HepG2 (cell line): Measurements from ENCODE around the gene EHD4. TPM values are rescaled to one million over a fixed set of nuclear protein-coding genes. Genes with fewer than 3 reads are reported as not detected.

Source experiments
- ATF7 ChIP-seq, 2 experiments: fragments of 450-650 bp in 1 of 2; sonication (generic) in 1 of 2; formaldehyde crosslinking in 1 of 2; IDR thresholded peaks; 2 replicates each; pipeline versions ENCODE4 v1.4.0 to v1.6.1; 2016 to 2020; ENCODE audit warnings: antibody characterized with exemption in 1 of 2, mild to moderate bottlenecking in 1 of 2, missing genetic modification reagents in 1 of 2
- BCL6 ChIP-seq: IDR thresholded peaks from 2 replicates; pipeline ENCODE4 v1.6.1; 2016; ENCODE audit warnings: missing genetic modification reagents, missing compliant biosample characterization
- DR1 ChIP-seq: sonication (generic); formaldehyde crosslinking; IDR thresholded peaks from 2 replicates; pipeline ENCODE4 v1.8.0; 2021; ENCODE audit warnings: mild to moderate bottlenecking, missing genetic modification reagents, inconsistent platforms
- HOXA3 ChIP-seq: sonication (generic); formaldehyde crosslinking; IDR thresholded peaks from 2 replicates; pipeline ENCODE4 v1.5.0; 2020; ENCODE audit warnings: missing genetic modification reagents
- KLF13 ChIP-seq: sonication (generic); formaldehyde crosslinking; IDR thresholded peaks from 2 replicates; pipeline ENCODE4 v1.4.0; 2020; ENCODE audit warnings: mild to moderate bottlenecking, missing genetic modification reagents
- KLF15 ChIP-seq: sonication (generic); formaldehyde crosslinking; IDR thresholded peaks from 2 replicates; pipeline ENCODE4 v1.8.1; 2023; ENCODE audit warnings: borderline replicate concordance, mild to moderate bottlenecking, inconsistent platforms, missing genetic modification reagents, mixed read lengths
- MAF1 ChIP-seq: sonication (generic); formaldehyde crosslinking; IDR thresholded peaks from 2 replicates; pipeline ENCODE4 v1.5.0; 2020; ENCODE audit warnings: missing genetic modification reagents, borderline replicate concordance
- MLXIP ChIP-seq: sonication (generic); formaldehyde crosslinking; IDR thresholded peaks from 2 replicates; pipeline ENCODE4 v1.9.0; 2021; ENCODE audit warnings: missing genetic modification reagents, borderline replicate concordance
- NFRKB ChIP-seq: fragments of 450-650 bp; IDR thresholded peaks from 2 replicates; pipeline ENCODE4 v1.6.1; 2017
- PHB2 ChIP-seq: fragments of 450-650 bp; IDR thresholded peaks from 2 replicates; pipeline ENCODE4 v1.6.1; 2018; ENCODE audit not compliant: partially characterized antibody
- POGK ChIP-seq: sonication (generic); formaldehyde crosslinking; conservative IDR thresholded peaks from 2 replicates; pipeline ENCODE4 v1.8.0; 2022; ENCODE audit warnings: mild to moderate bottlenecking, moderate library complexity, missing genetic modification reagents
- SP140L ChIP-seq: sonication (generic); formaldehyde crosslinking; IDR thresholded peaks from 2 replicates; pipeline ENCODE4 v1.4.0; 2020; ENCODE audit warnings: missing genetic modification reagents, borderline replicate concordance
- SYNCRIP ChIP-seq: fragments of 200-400 bp; formaldehyde crosslinking; IDR thresholded peaks from 2 replicates; pipeline ENCODE4 v1.6.1; 2018; ENCODE audit warnings: mild to moderate bottlenecking, low read depth, low read length; ENCODE audit not compliant: insufficient read depth
- TOE1 ChIP-seq: sonication (generic); formaldehyde crosslinking; IDR thresholded peaks from 2 replicates; pipeline ENCODE4 v1.4.0; 2020; ENCODE audit warnings: mild to moderate bottlenecking, missing genetic modification reagents
- ZFP36L1 ChIP-seq: sonication (generic); formaldehyde crosslinking; IDR thresholded peaks from 2 replicates; pipeline ENCODE4 v1.8.0; 2022; ENCODE audit warnings: mild to moderate bottlenecking, missing genetic modification reagents, moderate library complexity
- ZIK1 ChIP-seq: sonication (generic); formaldehyde crosslinking; IDR thresholded peaks from 2 replicates; pipeline ENCODE4 v1.5.0; 2020; ENCODE audit warnings: mild to moderate bottlenecking, low read depth, missing genetic modification reagents, borderline replicate concordance
- ZNF17 ChIP-seq: sonication (generic); formaldehyde crosslinking; IDR thresholded peaks from 2 replicates; pipeline ENCODE4 v1.5.0; 2020; ENCODE audit warnings: mild to moderate bottlenecking, missing genetic modification reagents
- ZNF205 ChIP-seq: IDR thresholded peaks from 2 replicates; pipeline ENCODE4 v1.6.1; 2018; ENCODE audit warnings: missing biosample characterization, missing genetic modification reagents
- ZNF232 ChIP-seq: sonication (generic); formaldehyde crosslinking; IDR thresholded peaks from 2 replicates; pipeline ENCODE4 v1.4.0; 2020; ENCODE audit warnings: missing genetic modification reagents, borderline replicate concordance
- ZNF713 ChIP-seq: sonication (generic); formaldehyde crosslinking; IDR thresholded peaks from 2 replicates; pipeline ENCODE4 v1.4.0; 2020; ENCODE audit warnings: mild to moderate bottlenecking, missing genetic modification reagents
- ZSCAN30 ChIP-seq: sonication (generic); formaldehyde crosslinking; IDR thresholded peaks from 2 replicates; pipeline ENCODE4 v1.5.0; 2020; ENCODE audit warnings: mild to moderate bottlenecking, missing genetic modification reagents
- polyA plus RNA-seq, 8 experiments: library from polyadenylated mRNA; depleted of rRNA in 3 of 8; stranded (reverse) in 7 of 8; unstranded in 1 of 8; fragments of >200 nt; fragmentation: Illumina TruSeq in 4 of 8; extraction: Trizol in 4 of 8; gene quantifications; 2 replicates each; pipeline versions ENCODE4 v1.2.1 to v1.2.3, GENCODE V29; 2011 to 2016; ENCODE audit warnings: low read depth in 4 of 8, missing spikeins in 1 of 8, mixed read lengths in 1 of 8; ENCODE audit not compliant: insufficient read depth in 1 of 8
- total RNA-seq, 5 experiments: library from RNA; depleted of rRNA; stranded (reverse); fragments of >200 nt; fragmentation: Illumina TruSeq; extraction: Trizol; gene quantifications; 2 replicates each; pipeline ENCODE4 v1.2.3, GENCODE V29; 2016; ENCODE audit warnings: low read depth in 1 of 5
- TF ChIP-seq, protein P1 (sequence below): sonication (generic); formaldehyde crosslinking; IDR thresholded peaks from 2 replicates; pipeline ENCODE4 v1.4.0; 2020; ENCODE audit warnings: mild to moderate bottlenecking, missing genetic modification reagents

EHD4 gene
- total and polyA plus RNA-seq, 2 of the 13 experiments (the other 11 are each of a cell fraction or from before 2014, with no cell fraction given): 3.1 to 4.8 TPM

- TF ChIP-seq TOE1 (CRISPR knock-in tag) (no peak), SYNCRIP (no peak), PHB2 (no peak), DR1 (CRISPR knock-in tag) (peak; percentile 14; the same call in 1 of the 2 replicates), NFRKB (no peak), ZFP36L1 (CRISPR knock-in tag) (no peak), ZSCAN30 (CRISPR knock-in tag) (no peak), ZIK1 (CRISPR knock-in tag) (peak; percentile 24; the same call in 1 of the 2 replicates), ZNF713 (CRISPR knock-in tag) (no peak), POGK (no peak; the same call in 1 of the 2 replicates), KLF15 (CRISPR knock-in tag) (no peak), ZNF232 (CRISPR knock-in tag) (0 out of 2 replicates have a peak, but pooled peaks have one; percentile 36), ZNF17 (no peak), ZNF205 (peak; percentile 31; the same call in 1 of the 2 replicates), BCL6 (CRISPR knock-in tag) (peak; percentile 45; the same call in 1 of the 2 replicates), MLXIP (CRISPR knock-in tag) (no peak), ATF7 (IDR thresholded peaks at IDR 0.05) (no peak), ATF7 (CRISPR knock-in tag; IDR thresholded peaks at IDR 0.05) (0 out of 2 replicates have a peak, but pooled peaks have one; percentile 54), HOXA3 (CRISPR knock-in tag) (peak; percentile 61), KLF13 (no peak), SP140L (CRISPR knock-in tag) (no peak), MAF1 (CRISPR knock-in tag) (no peak)
- TF ChIP-seq, protein P1, sequence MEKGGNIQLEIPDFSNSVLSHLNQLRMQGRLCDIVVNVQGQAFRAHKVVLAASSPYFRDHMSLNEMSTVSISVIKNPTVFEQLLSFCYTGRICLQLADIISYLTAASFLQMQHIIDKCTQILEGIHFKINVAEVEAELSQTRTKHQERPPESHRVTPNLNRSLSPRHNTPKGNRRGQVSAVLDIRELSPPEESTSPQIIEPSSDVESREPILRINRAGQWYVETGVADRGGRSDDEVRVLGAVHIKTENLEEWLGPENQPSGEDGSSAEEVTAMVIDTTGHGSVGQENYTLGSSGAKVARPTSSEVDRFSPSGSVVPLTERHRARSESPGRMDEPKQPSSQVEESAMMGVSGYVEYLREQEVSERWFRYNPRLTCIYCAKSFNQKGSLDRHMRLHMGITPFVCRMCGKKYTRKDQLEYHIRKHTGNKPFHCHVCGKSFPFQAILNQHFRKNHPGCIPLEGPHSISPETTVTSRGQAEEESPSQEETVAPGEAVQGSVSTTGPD (CRISPR knock-in tag): no peak
Observed at GRCh38 chr15:41972253-41973242, at the start of gene EHD4 (continued).
